SU-DHL-6 (cell line): ENCODE measurements around the gene BATF2.

ENCODE experiments used
- H2AFZ ChIP-seq: fragments of 200-600 bp; sonication (generic); 2 replicates; pipeline ENCODE4 v1.6.1; 2014; ENCODE audit warnings: low read depth, mild to moderate bottlenecking, moderate library complexity, mixed read lengths, antibody characterized with exemption, low read length; ENCODE audit not compliant: severe bottlenecking
- H3F3A ChIP-seq: fragments of 200-600 bp; shearing (Covaris generic); 2 replicates; pipeline ENCODE4 v1.6.0; 2016; ENCODE audit warnings: antibody characterized with exemption, mild to moderate bottlenecking; ENCODE audit not compliant: insufficient read depth
- H3K27ac ChIP-seq: fragments of 200-600 bp; sonication (generic); 2 replicates; pipeline ENCODE4 v1.5.1; 2016; ENCODE audit warnings: low read depth, mild to moderate bottlenecking, low read length, moderate library complexity, mixed read lengths
- H3K27me3 ChIP-seq: fragments of 200-600 bp; sonication (generic), shearing (Covaris generic); 2 replicates; pipeline ENCODE4 v1.6.0; 2014; ENCODE audit warnings: mild to moderate bottlenecking, low read length
- H3K36me3 ChIP-seq: fragments of 200-600 bp; sonication (generic); 2 replicates; pipeline ENCODE4 v1.6.1; 2014; ENCODE audit warnings: mild to moderate bottlenecking, low read length, mixed read lengths
- H3K4me2 ChIP-seq: fragments of 300-600, 200-600 bp; shearing (Covaris generic), sonication (generic); 2 replicates; pipeline ENCODE4 v1.6.0; 2014; ENCODE audit warnings: low read length, low read depth, mild to moderate bottlenecking; ENCODE audit not compliant: poor library complexity, severe bottlenecking
- H3K4me3 ChIP-seq: fragments of 200-600 bp; sonication (generic); 2 replicates; pipeline ENCODE4 v1.5.1; 2014; ENCODE audit warnings: antibody characterized with exemption, low read length, mild to moderate bottlenecking, mixed read lengths; ENCODE audit not compliant: insufficient read depth, poor library complexity, severe bottlenecking
- H3K79me2 ChIP-seq: fragments of 200-600 bp; sonication (generic); 2 replicates; pipeline ENCODE4 v1.6.1; 2014; ENCODE audit warnings: mild to moderate bottlenecking, low read length, moderate library complexity; ENCODE audit not compliant: insufficient read depth
- H3K9ac ChIP-seq: fragments of 200-600 bp; sonication (generic); 2 replicates; pipeline ENCODE4 v1.7.0; 2014; ENCODE audit warnings: mild to moderate bottlenecking, low read length
- H3K9me2 ChIP-seq: fragments of 200-600 bp; sonication (generic); replicated peaks from 2 replicates; pipeline ENCODE4 v1.6.1; 2014; ENCODE audit warnings: low read length; ENCODE audit not compliant: insufficient read depth
- H3K9me3 ChIP-seq: fragments of 200-600 bp; sonication (generic); 2 replicates; pipeline ENCODE4 v1.6.1; 2014; ENCODE audit warnings: low read length, mixed read lengths; ENCODE audit not compliant: insufficient read depth
- H4K20me1 ChIP-seq: fragments of 200-600 bp; sonication (generic); 2 replicates; pipeline ENCODE4 v1.6.1; 2014; ENCODE audit warnings: low read depth, mild to moderate bottlenecking, antibody characterized with exemption, low read length, moderate library complexity, mixed read lengths
- CTCF ChIP-seq: fragments of 200-600 bp; sonication (generic); IDR thresholded peaks from one replicate; pipeline ENCODE4 v1.5.1; 2017; ENCODE audit warnings: antibody characterized with exemption, mild to moderate bottlenecking, low read length, moderate library complexity; ENCODE audit not compliant: insufficient read depth, poor library complexity, severe bottlenecking
- EZH2phosphoT487 ChIP-seq: fragments of 200-600 bp; sonication (generic), shearing (Covaris generic); conservative IDR thresholded peaks from 2 replicates; pipeline ENCODE4 v1.6.1; 2018; ENCODE audit warnings: mild to moderate bottlenecking, antibody characterized with exemption, low read length, moderate library complexity, mixed read lengths

Gene BATF2

GRCh38 chr11:64976651-64977050 lies 20.1 kb downstream of the BATF2 start:
- TF ChIP-seq EZH2phosphoT487 (no peak), CTCF (no peak)
- Histone ChIP-seq H3K4me2 (no peak overlapping the region), H3F3A (peaks cover 20% of the 10 kb centered on the region)

DNA sequence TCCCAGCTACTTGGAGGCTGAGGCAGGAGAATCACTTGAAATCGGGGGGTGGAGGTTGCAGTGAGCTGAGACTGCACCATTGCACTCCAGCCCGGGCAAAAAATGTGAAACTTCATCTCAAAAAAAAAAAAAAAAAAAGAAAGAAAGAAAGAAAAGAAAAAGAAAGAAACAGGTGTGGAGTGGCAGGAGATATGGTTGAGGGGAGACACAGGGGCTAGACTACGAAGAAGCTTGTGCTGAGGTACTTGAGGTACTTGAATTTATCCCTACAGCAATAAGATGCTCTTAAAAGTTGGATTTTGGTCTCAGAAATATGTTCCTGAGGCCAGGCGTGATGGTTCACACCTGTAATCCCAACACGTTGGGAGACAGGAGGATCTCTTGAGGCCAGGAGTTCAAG lies 22.6 kb downstream of the BATF2 start:
- Histone ChIP-seq H2AFZ (no peak overlapping the region), H3K9me3 (no peaks in the 10 kb centered on the region)

More at GRCh38 chr11:64976651-64977050, 20.1 kb downstream of the BATF2 start:
- Histone ChIP-seq H4K20me1 (no peaks in the 10 kb centered on the region), H3K27ac (no peak overlapping the region), H3K79me2 (no peaks in the 10 kb centered on the region), H3K27me3 (no peaks in the 10 kb centered on the region), H3K9me2 (no peaks in the 10 kb centered on the region), H3K36me3 (no peaks in the 10 kb centered on the region), H3K9me3 (no peaks in the 10 kb centered on the region), H3K9ac (no peak overlapping the region), H2AFZ (no peak overlapping the region), H3K4me3 (no peak overlapping the region)

DNA sequence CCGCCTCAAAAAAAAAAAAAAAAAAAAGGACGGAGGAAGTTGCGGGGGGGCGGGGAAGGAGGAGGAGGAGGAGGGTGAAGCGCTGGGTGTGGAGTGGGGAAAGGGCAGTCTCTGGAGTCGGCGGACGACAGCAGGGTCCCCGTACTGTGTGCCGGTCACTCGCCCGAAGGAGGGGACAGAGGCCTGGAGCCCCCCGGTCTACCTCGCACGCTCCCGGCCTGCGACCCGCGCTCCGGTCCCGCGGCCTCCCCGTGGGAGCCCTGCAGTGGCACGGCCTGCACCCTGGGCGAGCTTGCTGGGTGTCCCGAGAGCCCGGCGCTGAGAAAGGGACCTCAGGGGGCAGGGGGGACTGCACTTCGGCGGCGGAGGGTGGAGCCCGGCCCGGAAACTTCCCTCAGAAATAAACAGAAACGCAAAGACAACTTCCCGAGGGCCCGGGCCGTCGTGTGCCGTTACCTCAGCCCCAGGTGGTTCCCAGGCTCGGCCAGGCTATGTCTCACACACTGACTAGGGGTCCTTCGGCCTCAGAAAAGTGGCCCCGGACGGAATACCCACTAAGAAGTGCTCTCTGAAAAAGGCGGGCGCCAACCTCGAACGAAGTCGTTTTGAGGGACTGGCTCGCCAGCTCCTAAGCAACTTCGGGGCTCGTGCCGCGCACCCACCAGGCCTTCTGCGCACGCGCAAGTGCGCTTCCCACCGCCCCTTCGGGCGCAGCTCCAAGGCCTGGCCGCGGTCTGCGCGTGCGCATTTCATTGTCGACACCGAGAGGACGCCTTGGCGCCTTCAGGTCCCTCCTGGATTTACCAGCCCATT lies 25.1 kb downstream of the BATF2 start, which contains the start of gene MAJIN:
MAJIN (minus strand) TSS at position 688 of the 813 bp plus-strand sequence. CDS start 12,703 bp downstream, outside the sequence.
- TF ChIP-seq CTCF (no peak), EZH2phosphoT487 (no peak)
- H3K9ac ChIP-seq, result no peak within 1 kb of the TSS

More for the DNA sequence above, 22.6 kb downstream of the BATF2 start:
- Histone ChIP-seq H3K9me2 (no peaks in the 10 kb centered on the region), H3K27ac (peak overlapping the region; percentile 71), H4K20me1 (no peaks in the 10 kb centered on the region), H3K4me3 (peak overlapping the region; percentile 6), H3K4me2 (peak overlapping the region; percentile 42), H3F3A (peaks cover 20% of the 10 kb centered on the region), H3K36me3 (no peaks in the 10 kb centered on the region), H3K9ac (0 out of 2 replicates have a peak overlapping the region, but pooled peaks have one; percentile 16), H3K27me3 (no peaks in the 10 kb centered on the region), H3K79me2 (no peaks in the 10 kb centered on the region)
- TF ChIP-seq CTCF (no peak), EZH2phosphoT487 (no peak)

More for the DNA sequence above, 25.1 kb downstream of the BATF2 start, which contains the start of gene MAJIN:
- Histone ChIP-seq H3K9me2 (no peaks in the 10 kb centered on the region), H3K4me2 (no peak within 1 kb of the TSS), H3K4me3 (no peak within 1 kb of the TSS), H3K9me3 (no peaks in the 10 kb centered on the region), H3K79me2 (no peaks in the 10 kb centered on the region), H4K20me1 (no peaks in the 10 kb centered on the region), H3F3A (peaks cover 20% of the 10 kb centered on the region), H3K36me3 (no peaks in the 10 kb centered on the region), H3K27me3 (no peaks in the 10 kb centered on the region), H3K27ac (no peak within 1 kb of the TSS), H2AFZ (no peak within 1 kb of the TSS)
